NCI-H2081 treated with DMSO at 0.1 percent for 48 hours (cell line): ENCODE measurements around the gene PPP2R1B.
"Not testable (repeated sequence)": the region's sequence is repeated elsewhere in the genome, so short reads cannot be mapped to it uniquely, and the experiment has no call there.

Experiments
- DNase-seq: peaks from one replicate; lab custom pipeline; 2025; lab: John Stamatoyannopoulos, UW

PPP2R1B gene

DNA sequence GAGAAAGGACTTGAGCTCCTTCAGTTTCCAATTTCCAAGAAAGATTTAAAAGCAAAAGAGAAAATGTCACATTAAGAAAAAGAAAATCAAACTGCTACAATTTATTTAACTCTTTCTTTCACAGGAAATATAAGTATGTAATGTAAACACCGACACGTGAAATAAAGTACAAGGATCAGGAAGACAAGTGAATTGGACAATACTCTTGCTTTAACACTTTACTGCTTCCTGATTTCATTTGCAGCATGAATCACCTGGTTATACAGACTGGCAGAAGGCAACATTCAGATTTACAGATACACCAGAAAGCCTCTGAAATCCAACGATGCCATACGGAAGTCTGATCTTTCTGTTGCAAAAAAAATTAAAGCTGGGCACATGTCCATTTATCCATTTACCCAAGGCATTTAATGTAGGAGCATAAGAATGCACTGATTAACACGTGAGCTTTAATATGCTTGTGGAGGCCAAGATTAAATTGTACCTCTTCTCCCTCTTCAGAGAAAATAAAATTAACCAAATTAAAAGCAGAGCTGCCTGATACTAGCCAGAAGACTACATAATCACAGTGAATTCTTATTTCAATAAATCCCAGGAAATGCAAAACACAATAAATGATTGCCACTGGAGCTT, 16.0 kb upstream of the PPP2R1B start:
- DNase-seq, result no peak

GRCh38 chr11:111779118-111779517, 12.9 kb upstream of the PPP2R1B start:
- no peak for DNase-seq

GRCh38 chr11:111778047-111778558, 11.9 kb upstream of the PPP2R1B start:
- DNase-seq, result no peak

DNA sequence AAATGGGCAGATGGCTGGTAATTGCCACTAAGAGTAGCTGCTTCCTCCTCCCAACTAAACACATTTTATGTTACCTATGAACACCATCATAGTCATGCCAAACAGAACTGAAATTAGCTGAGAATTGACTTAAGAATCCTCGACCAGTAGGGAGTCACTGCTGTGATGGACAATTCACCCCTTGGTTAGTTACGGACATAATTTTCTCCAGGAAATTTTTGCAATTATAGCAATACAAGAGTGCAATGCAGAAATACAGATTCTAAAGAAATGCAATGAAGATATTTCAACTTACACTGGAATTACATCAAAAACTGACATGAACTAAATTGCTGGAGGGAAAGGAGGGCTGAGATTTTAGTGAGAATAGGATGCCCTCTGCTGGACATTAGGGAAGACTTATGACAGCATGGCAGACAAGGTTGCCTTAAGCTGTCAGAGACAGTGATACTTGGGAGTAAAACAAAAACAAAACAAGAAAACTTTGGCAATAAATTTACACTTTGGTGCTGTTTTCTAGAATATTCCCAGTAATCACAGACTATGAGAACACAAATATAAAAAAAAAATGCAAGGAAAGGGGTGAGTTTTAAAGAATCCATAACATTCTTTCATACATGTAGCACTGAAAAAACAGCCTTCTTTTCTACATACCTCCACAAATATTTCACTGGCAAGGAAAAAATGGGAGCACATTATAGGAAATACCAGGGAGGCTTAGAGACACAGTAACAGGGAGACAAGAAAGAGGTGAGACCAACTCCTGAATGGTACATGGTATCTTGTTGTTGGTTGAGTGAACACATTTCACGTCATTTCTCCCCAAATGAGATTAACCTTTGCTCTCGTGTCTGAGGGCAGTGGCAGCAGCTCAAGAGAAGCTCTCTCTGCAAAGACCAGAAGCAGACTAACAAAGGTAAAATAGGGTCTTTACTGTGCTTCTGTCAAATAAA, 11.2 kb upstream of the PPP2R1B start:
- peak; percentile 40 for DNase-seq

DNA sequence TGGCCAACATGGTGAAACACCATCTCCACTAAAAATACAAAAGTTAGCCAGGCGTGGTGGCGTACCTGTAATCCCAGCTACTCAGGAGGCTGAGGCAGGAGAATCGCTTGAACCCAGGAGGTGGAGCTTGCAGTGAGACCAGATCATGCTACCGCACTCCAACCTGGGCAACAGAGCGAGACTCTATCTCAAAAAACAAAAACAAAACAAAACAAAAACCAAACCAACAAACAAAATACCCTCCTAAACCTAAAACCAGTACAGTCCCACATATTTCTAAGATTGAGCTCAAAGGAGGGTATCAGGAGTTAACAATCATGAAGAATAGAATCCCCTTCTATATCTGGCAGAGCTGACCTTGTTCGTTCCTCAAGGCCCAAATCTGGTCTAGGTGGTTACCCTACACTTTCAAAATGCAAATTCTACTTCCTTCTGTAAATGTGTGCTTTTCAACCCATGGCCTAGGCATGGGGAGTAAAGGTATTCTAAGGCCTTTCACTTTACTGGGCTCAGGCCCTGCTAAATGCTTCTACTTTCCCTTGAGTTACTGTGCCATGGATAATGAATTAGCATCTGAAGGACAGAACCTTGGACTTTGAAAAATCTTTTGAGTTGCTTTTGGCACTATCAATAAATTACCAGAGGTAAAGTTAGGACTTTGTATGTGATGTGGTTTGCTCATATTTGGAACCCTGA, 10.4 kb upstream of the PPP2R1B start:
- DNase-seq, result no peak

DNA sequence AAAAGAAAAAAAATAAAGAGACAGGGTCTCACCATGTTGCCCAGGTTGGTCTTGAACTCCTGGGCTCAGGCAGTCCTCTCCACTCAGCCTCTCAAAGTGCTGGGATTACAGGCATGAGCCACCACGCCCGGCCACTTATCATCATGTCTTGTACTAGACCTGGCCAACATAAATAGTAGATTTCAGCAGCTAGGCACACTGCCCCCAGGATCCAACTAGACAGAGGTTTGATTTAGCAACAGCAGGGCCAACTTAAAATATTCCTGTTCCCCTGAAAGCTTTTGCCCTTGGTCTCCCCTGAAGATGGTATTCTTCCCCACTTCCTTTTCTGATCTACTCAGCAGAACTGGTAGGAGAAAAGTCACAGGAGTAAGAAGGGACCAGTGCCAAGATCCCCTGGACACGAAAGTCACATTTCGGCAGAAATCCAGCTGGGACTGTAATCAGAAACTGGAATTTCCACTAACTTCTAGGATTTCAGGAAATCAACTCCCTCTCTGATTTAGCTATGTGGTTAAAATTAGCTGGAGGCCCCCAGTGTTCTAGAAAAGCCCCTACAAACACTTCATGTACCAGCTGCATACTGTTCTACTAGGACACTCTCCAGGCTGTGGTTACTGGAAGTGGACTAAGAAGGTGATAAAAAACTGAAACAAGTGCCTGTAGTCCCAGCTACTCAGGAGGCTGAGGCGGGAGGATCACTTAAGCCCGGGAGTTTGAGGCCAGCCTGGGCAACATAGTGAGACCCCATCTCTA, 8.9 kb upstream of the PPP2R1B start:
- DNase-seq, result no peak

GRCh38 chr11:111772535-111772934, 6.3 kb upstream of the PPP2R1B start:
- DNase-seq, result no peak

DNA sequence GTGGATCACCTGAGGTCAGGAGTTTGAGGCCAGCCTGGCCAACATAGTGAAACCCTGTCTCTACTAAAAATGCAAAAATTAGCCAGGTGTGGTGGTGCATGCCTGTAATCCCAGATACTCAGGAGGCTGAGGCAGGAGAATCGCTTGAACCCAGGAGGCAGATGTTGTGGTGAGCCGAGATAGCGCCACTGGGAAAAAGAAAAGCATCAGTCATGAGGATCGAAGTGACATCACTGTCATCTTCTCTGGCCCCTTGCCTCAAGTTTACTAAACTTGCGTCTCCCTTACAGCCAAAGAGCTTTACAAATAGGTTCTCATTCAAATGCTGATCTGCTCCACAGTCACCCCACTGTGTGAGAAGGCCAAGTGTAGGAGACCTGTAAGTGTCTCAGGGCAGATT, 5.0 kb upstream of the PPP2R1B start:
- DNase-seq, result not testable (repeated sequence)

DNA sequence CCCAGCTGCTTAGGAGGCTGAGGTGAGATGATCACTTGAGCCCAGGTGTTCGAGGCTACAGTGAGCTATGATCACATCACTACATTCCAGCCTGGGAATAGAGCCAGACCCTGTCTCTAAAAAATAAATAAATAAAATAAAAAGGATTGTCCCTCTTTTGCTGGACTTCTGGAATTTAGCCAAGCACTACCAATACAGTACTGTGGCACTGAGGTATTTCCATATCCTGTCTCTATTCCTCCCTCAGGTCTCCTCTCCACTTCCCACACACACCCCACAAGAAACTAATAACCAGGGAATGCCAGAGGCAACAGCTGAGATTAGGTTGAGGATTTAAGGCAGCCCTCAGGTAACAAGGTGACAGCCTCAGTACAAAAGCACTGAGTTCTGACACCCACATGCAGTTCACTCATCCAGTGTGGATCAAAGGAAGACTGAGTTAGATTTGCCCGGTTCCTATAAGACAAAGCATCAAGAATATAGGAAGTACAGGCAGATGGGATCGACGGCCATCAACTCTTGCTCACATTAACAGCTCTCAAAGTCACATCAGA, 4.5 kb upstream of the PPP2R1B start:
- no peak for DNase-seq

DNA sequence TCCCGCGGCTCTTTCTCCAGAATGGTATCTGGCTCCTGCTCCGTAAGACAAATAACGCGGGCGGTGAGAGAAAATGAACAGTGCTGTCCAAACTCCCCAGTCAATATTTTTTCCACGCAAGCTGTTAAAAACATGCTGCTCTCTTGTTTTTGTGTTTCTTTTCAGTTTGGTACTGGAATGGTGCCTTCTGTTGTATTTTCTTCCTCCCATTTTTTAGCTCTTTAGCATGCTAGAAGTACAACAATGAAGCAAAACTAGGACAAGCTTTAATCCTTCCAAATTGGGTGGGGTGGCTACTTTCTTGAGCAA, 599 bp upstream of the PPP2R1B start:
- DNase-seq, result no peak

DNA sequence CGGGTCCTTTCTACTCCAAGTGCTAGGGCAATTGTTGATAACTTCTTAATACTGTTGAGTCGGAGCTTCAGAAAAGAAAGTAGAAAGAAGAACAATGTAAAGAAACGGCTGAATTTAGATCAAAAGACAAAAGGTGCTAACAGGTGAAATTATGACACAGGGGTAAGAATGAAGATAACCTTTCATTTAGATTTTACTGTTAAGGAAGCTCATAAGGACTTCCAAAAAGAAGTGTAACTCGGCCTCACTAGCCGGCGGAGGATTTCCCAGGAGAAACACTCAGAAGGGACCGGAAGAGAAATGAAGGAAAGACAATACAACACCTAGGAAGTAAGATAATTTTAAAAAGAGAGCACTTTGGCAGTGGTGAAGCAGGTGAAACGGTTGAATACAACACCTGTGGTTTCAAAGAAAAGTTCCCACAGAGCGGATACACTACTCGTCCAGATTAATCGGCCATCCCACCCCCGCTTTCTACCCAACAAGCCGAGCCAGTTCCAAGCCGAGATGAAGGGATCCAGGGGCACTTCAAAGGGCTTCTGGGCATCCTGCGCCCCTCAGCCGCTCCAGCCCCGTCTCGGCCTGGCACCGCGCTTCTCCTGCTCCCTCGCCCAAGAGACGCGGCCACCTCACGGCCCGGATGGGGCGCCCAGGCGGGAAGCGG, 737 bp downstream of the PPP2R1B start:
- DNase-seq, result no peak

GRCh38 chr11:111764621-111765020, 1.6 kb downstream of the PPP2R1B start:
- DNase-seq, result no peak

GRCh38 chr11:111762981-111763643, 3.1 kb downstream of the PPP2R1B start:
- DNase-seq, result no peak

DNA sequence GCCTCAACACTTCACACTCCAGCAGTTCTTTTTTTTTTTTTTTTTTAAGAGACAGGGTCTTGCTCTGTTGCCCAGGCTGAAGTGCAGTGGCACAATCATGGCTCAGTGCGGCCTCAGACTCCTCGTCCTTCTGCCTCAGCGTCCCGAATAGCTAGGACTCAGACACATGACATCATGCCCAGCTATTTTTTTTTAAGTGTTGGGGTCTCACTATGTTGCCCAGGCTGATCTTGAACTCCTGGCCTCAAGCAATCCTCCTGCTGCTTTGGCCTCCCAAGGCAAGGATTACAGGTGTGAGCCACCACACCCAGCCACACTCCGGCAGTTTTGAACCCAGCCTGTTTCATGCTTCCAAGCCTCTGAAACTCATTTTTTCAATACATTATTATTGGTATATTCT, 3.7 kb downstream of the PPP2R1B start:
- DNase-seq, result no peak

- no peak for DNase-seq
Observed at GRCh38 chr11:111761036-111761435, 5.2 kb downstream of the PPP2R1B start.

- no peak for DNase-seq
Observed at GRCh38 chr11:111759778-111760407, 6.3 kb downstream of the PPP2R1B start.

GRCh38 chr11:111759376-111759775, 6.8 kb downstream of the PPP2R1B start:
- DNase-seq, result no peak

GRCh38 chr11:111756097-111756496, 10.1 kb downstream of the PPP2R1B start:
- no peak for DNase-seq

- DNase-seq, result no peak
Observed at GRCh38 chr11:111749646-111750045, 16.5 kb downstream of the PPP2R1B start.
